GM10266 (cell line): Measurements from ENCODE around the gene RASL12.

Source experiments
- DNase-seq: peaks from one replicate; pipeline ENCODE4 v3.0.0; 2012; ENCODE audit errors: extremely low spot score
- TF ChIP-seq, protein P1 (sequence below): IDR thresholded peaks from 2 replicates; pipeline ENCODE4 v1.5.1; 2012; ENCODE audit warnings: mild to moderate bottlenecking, low read depth; ENCODE audit not compliant: control insufficient read depth, insufficient read depth; ENCODE audit errors: missing control alignments

RASL12 gene

DNA sequence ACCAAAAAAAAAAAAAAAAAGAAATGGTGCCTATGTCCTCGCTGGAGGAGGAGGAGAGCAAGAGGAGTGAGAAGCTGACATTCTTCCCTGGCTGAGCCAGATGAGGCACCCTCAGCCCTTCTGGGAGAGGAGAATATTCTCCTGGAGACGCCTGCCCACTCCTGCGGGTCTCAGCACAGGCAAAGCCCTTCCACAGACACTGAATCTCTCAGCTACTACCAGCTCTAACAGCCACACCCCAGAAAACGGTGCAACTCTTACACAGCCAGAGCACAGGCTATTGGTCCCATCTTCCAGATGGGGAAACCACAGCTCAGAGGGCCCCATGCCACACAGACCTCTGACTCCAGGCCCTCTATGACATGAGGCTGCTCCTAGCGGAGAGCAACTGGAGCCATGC, 5.7 kb downstream of the RASL12 start:
- TF ChIP-seq, protein P1, sequence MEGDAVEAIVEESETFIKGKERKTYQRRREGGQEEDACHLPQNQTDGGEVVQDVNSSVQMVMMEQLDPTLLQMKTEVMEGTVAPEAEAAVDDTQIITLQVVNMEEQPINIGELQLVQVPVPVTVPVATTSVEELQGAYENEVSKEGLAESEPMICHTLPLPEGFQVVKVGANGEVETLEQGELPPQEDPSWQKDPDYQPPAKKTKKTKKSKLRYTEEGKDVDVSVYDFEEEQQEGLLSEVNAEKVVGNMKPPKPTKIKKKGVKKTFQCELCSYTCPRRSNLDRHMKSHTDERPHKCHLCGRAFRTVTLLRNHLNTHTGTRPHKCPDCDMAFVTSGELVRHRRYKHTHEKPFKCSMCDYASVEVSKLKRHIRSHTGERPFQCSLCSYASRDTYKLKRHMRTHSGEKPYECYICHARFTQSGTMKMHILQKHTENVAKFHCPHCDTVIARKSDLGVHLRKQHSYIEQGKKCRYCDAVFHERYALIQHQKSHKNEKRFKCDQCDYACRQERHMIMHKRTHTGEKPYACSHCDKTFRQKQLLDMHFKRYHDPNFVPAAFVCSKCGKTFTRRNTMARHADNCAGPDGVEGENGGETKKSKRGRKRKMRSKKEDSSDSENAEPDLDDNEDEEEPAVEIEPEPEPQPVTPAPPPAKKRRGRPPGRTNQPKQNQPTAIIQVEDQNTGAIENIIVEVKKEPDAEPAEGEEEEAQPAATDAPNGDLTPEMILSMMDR, result no peak
- DNase-seq, result no peak

DNA sequence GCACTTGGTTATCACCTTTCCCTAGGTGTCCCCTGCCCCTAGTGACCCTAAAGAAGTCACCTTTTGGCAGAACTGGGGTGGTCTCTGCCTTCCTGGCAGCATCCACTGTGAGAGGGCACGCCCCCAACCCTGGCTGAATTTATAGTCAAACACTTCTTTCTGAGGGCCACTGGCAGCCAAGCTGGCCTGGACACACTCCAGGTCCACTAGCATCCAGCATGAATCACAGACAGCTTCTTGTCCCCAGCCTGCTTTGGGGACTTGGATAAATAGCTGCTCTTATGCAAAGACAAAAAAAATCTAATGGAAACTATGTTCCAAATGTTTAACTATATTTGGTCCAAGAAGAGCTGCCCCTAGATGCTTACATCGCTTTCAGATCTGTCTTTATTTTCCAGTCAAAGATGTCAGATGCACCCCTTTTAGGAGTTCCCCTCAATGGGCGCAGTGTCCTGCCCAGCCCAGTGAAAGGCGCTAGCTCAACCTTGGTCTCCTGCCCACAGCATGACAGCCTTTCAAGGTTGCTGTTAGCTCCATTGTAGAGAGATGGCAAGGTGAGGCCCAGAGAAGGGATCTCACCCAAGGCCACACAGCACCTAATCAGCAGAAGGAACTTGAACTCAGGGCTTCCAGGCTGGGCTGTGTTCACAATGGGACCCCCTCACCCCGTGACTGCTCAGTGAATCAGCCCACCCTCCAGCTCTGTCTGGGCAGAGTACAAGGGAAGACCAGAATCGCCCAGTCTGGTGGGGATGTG, 7.0 kb downstream of the RASL12 start:
- TF ChIP-seq, protein P1, result no peak
- DNase-seq, result no peak

DNA sequence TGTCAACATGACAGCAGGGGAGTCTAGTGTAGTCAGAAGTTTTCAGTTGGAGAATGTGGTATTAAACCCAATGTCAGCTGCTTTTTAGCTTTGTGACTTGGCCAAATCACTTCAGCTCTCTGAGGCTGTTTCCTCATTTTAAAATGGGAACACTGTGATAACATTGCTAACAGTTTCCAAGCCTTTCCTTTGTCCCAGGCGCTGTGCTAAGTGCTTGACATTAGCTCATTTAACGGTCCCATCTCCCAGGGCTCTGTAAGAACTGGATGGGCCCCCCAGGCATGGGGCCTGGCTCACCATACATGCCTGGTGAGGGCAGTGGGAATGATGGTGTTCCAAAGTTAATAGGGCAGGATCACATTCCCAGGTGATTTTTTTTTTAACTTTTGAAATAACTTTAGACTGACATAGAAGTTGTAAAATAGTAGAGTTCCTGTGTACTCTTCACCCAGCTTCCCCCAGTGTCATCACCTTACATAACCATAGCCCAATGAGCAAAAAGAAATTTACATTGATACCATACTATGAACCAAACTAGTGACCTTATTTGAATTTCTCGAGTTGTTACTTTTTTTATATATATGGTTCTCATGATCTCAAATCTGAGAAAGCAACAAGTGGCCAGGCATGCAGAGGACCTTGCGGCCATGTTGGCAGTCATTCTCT, 7.7 kb downstream of the RASL12 start:
- no peak for DNase-seq
- TF ChIP-seq, protein P1, result no peak

DNA sequence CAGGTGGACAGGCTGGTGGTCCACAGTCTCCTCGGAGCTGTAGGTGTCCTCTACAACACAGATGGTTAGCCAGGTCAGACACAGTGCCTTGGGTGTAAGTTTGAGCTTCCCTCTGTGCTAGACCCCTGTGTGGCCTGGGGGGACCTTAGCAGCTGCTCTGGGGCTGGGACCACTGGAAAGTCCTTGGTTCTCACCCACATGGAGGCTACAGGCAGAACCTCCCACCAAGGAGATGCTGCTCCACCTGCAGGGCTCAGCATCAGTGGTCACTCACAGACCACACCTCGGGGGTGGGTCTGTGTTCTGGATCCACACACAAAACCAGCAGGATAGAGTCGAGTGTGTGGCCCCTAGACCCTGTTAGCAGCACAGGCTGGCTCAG, 8.4 kb downstream of the RASL12 start:
- TF ChIP-seq, protein P1, result no peak
- no peak for DNase-seq

DNA sequence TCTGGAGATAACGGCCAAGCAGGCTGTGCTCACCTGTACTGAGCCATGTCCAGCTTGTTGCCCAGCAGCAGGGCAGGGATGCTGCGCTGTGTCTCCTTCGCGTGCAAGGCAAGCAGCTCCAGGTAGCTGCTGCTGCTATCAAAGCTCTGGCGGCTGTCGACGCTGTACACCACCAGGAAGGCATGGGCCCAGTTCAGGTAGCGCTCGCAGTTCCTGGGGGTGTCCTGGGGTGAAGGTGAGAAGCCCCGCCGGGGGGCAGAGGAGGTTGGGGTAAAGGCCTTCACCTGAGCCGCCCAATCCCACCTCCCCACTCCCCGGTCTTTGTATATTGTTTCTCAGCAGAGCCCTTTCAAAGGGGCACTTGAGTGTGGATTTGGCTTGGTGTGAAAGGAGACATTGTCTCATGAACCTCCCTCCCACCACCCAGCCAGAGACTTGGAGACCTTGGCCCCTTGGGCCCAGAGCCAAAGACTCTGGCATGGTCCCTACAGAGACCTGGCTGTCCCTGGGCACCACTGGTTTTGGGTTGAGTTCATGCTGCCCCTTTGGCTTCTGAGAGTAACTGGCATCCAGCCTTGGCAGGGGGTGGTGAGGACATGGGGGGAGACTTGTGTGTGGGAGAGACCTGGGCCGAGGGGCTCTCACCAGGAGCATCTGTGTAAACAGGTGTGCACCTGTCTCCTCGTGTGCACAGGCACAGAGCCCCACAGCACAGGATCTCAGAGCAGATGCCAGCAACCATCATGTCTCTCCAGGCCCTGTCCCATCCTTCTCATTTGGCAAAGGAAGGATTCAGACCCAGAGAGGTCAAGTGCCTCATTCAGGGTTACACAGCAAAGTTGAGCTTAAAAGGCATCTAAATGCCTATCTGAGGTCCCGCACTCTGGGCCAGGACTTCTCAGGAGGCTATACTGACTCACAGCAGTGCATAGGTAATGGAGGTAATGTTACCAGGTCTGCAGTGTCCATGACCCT, 9.1 kb downstream of the RASL12 start:
- TF ChIP-seq, protein P1, result no peak
- no peak for DNase-seq

DNA sequence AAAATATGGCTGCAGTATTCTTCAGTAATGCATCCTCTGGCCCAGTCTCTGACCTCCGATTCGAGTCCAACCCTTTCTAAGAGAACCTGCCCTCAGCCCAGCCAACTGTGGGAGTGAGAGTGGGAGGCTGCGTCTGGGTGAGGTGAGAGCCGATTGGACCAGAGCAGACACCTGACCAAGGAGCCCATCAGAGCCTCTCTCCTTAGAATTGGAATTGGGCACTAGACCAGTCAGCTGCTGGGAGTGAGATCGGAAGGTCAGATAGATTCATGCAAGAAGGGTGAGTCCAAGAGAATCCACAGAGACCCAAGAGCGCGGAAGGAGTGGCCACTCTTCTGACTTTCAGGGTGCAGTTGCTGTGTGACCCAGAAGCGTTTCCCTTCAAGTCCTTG, 10.2 kb downstream of the RASL12 start:
- TF ChIP-seq, protein P1, result no peak
- no peak for DNase-seq
